K562 (cell line): ENCODE results near the gene NBEAL1.

Source experiments
- CREM ChIP-seq: IDR thresholded peaks from 2 replicates; pipeline ENCODE4 v1.6.1; 2014; ENCODE audit warnings: antibody characterized with exemption, low read depth
- DMBX1 ChIP-seq: fragments of 250-450 bp; sonication (Bioruptor Pico); IDR thresholded peaks from 2 replicates; pipeline ENCODE4 v1.8.0; 2022; ENCODE audit warnings: inconsistent platforms, mild to moderate bottlenecking, moderate library complexity, borderline replicate concordance
- FOSL1 ChIP-seq: fragments of 200-800 bp; sonication (Bioruptor generic); conservative IDR thresholded peaks from 2 replicates; pipeline ENCODE4 v1.6.1; 2016; ENCODE audit warnings: missing genetic modification characterization, missing compliant biosample characterization
- SETDB1 ChIP-seq: IDR thresholded peaks from one replicate; pipeline ENCODE4 v1.6.1; 2012; ENCODE audit warnings: low read length, control low read depth, inconsistent platforms
- SMARCA5 ChIP-seq: fragments of 450-650 bp; IDR thresholded peaks from 2 replicates; pipeline ENCODE4 v1.6.1; 2016
- STAT5B ChIP-seq: fragments of 250-450 bp; sonication (Bioruptor Pico); IDR thresholded peaks from 2 replicates; pipeline ENCODE4 v1.8.0; 2021; ENCODE audit warnings: mild to moderate bottlenecking, inconsistent platforms
- U2AF2 ChIP-seq: fragments of 200-400 bp; formaldehyde crosslinking; optimal IDR thresholded peaks from 2 replicates; pipeline ENCODE3; 2017; ENCODE audit warnings: low read depth, mild to moderate bottlenecking, low read length
- ZBTB17 ChIP-seq: fragments of 450-650 bp; formaldehyde crosslinking; IDR thresholded peaks from 2 replicates; pipeline ENCODE4 v1.4.0; 2020; ENCODE audit warnings: mild to moderate bottlenecking
- ZNF431 ChIP-seq: sonication (generic); formaldehyde crosslinking; IDR thresholded peaks from 2 replicates; pipeline ENCODE4 v1.8.0; 2022; ENCODE audit warnings: mild to moderate bottlenecking, missing genetic modification reagents
- ZNF696 ChIP-seq: fragments of 250-450 bp; sonication (Bioruptor Pico); conservative IDR thresholded peaks from 2 replicates; pipeline ENCODE4 v1.4.0; 2020; ENCODE audit warnings: mild to moderate bottlenecking, moderate library complexity
- TF ChIP-seq, protein P1 (sequence below), 3 experiments: IDR thresholded peaks in 2 of 3; conservative IDR thresholded peaks in 1 of 3; 2 replicates each; pipeline ENCODE4 v1.5.1; 2011 to 2012; ENCODE audit warnings: low read length in 3 of 3, mild to moderate bottlenecking in 3 of 3, control low read depth in 2 of 3, improper control_type of control experiment in 1 of 3, inconsistent platforms in 1 of 3, low read depth in 1 of 3, mixed read lengths in 1 of 3, moderate library complexity in 1 of 3; ENCODE audit not compliant: insufficient read depth in 2 of 3

DNA sequence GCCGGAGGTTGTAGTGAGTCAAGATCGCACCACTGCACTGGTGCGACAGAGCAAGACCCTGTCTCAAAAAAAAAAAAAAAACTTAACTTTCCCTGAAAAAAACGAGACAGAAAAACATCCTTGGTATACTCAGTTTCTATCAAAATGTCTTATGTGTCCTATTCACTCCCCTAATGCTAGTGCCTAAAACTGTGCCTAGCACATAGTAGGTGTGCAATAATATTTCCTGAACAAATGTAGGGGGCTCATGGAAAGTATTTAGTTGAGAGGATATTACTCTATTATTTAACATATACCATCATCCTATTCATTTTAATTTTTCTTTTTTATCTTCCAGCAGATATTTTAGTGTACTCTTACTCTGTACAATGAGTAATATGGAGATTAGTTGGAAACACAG is 120.4 kb downstream of the NBEAL1 start:
- TF ChIP-seq FOSL1 (tag) (no peak), STAT5B (CRISPR knock-in tag) (no peak), ZNF696 (CRISPR knock-in tag) (no peak), DMBX1 (CRISPR knock-in tag) (no peak), CREM (no peak), ZBTB17 (CRISPR knock-in tag) (no peak), SETDB1 (no peak), SMARCA5 (no peak), U2AF2 (no peak), ZNF431 (CRISPR knock-in tag) (no peak)
- TF ChIP-seq, protein P1, sequence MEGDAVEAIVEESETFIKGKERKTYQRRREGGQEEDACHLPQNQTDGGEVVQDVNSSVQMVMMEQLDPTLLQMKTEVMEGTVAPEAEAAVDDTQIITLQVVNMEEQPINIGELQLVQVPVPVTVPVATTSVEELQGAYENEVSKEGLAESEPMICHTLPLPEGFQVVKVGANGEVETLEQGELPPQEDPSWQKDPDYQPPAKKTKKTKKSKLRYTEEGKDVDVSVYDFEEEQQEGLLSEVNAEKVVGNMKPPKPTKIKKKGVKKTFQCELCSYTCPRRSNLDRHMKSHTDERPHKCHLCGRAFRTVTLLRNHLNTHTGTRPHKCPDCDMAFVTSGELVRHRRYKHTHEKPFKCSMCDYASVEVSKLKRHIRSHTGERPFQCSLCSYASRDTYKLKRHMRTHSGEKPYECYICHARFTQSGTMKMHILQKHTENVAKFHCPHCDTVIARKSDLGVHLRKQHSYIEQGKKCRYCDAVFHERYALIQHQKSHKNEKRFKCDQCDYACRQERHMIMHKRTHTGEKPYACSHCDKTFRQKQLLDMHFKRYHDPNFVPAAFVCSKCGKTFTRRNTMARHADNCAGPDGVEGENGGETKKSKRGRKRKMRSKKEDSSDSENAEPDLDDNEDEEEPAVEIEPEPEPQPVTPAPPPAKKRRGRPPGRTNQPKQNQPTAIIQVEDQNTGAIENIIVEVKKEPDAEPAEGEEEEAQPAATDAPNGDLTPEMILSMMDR (IDR thresholded peaks at IDR 0.05 in 2 of 3, conservative IDR thresholded peaks at IDR 0.05 in 1 of 3; ENCODE audit: insufficient read depth in 2 of 3, low read depth in 1 of 3, low read length in 3 of 3), result no peak
